BE2C (cell line): ENCODE measurements around the gene NIPAL3.

ENCODE experiments used
- DNase-seq: peaks from one replicate; pipeline ENCODE4 v3.0.0-alpha.2; 2020
- H3K27me3 ChIP-seq: fragments of 250-450 bp; sonication (Bioruptor Pico); 2 replicates; pipeline ENCODE4 v1.5.1; 2020; ENCODE audit warnings: mild to moderate bottlenecking
- H3K36me3 ChIP-seq: fragments of 250-450 bp; sonication (Bioruptor Pico); 2 replicates; pipeline ENCODE4 v1.5.1; 2020; ENCODE audit warnings: mild to moderate bottlenecking
- H3K4me1 ChIP-seq: fragments of 250-450 bp; sonication (Bioruptor Pico); 2 replicates; pipeline ENCODE4 v1.5.1; 2020
- H3K4me3 ChIP-seq: 2 replicates; pipeline ENCODE4 v1.5.1; 2011; ENCODE audit warnings: low read depth, low read length
- H3K9me3 ChIP-seq: fragments of 250-450 bp; sonication (Bioruptor Pico); 2 replicates; pipeline ENCODE4 v1.5.1; 2020
- TF ChIP-seq, protein P1 (sequence below): IDR thresholded peaks from 2 replicates; pipeline ENCODE4 v1.5.1; 2012; ENCODE audit warnings: mild to moderate bottlenecking, low read depth, low read length

Gene NIPAL3

DNA sequence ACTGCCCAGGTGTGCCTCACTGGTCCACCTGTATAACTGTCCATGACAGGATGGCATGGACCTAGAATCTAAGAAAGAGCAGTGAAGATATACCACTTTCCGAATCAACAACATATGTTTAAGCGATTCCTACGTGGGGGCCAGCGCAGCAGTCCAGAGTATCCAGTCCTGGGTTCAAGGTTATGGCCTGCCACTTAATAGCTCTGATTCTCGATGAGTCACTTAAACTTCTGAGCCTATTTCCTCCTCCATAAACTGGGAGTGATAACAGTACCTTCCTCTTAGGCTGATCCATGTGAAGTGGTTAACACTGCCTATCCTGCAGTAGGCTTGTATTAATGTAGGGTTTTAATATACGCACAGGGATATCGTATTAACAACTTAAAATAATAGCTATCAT is 4.9 kb upstream of the NIPAL3 start:
- H3K4me1 ChIP-seq, result no peaks in the 10 kb centered on the region

GRCh38 chr1:24411963-24412362 is 3.6 kb upstream of the NIPAL3 start:
- no peak for DNase-seq

More for the DNA sequence above, 4.9 kb upstream of the NIPAL3 start:
- no peak for DNase-seq
- H3K4me3 ChIP-seq, result no peak overlapping the region
- no peaks in the 10 kb centered on the region for H3K27me3 ChIP-seq
- H3K9me3 ChIP-seq, result no peaks in the 10 kb centered on the region
- no peaks in the 10 kb centered on the region for H3K36me3 ChIP-seq
- TF ChIP-seq, protein P1, sequence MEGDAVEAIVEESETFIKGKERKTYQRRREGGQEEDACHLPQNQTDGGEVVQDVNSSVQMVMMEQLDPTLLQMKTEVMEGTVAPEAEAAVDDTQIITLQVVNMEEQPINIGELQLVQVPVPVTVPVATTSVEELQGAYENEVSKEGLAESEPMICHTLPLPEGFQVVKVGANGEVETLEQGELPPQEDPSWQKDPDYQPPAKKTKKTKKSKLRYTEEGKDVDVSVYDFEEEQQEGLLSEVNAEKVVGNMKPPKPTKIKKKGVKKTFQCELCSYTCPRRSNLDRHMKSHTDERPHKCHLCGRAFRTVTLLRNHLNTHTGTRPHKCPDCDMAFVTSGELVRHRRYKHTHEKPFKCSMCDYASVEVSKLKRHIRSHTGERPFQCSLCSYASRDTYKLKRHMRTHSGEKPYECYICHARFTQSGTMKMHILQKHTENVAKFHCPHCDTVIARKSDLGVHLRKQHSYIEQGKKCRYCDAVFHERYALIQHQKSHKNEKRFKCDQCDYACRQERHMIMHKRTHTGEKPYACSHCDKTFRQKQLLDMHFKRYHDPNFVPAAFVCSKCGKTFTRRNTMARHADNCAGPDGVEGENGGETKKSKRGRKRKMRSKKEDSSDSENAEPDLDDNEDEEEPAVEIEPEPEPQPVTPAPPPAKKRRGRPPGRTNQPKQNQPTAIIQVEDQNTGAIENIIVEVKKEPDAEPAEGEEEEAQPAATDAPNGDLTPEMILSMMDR, result no peak

DNA sequence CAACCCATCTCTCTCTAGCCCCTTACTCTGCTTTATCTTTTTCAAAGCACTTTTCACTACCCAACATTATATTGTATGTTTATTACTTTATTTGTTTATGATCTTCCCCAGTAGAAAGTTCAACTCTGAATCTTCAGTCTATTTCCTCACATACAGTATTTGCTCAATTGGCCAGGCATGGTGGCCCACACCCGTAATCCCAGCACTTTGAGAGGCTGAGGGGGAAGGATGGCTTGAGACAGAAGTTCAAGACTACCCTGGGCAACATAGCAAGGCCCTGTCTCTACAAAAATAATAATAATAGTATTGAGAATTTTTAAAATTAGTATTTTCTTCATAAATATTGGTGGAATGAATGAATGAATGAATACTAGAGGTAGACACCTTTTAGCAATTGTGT is 3.2 kb upstream of the NIPAL3 start:
- H3K9me3 ChIP-seq, result no peaks in the 10 kb centered on the region
- no peaks in the 10 kb centered on the region for H3K27me3 ChIP-seq
- DNase-seq, result no peak
- H3K4me3 ChIP-seq, result no peak overlapping the region
- TF ChIP-seq, protein P1, result no peak
- H3K4me1 ChIP-seq, result no peaks in the 10 kb centered on the region
- H3K36me3 ChIP-seq, result no peaks in the 10 kb centered on the region

More at GRCh38 chr1:24411963-24412362, 3.6 kb upstream of the NIPAL3 start:
- TF ChIP-seq, protein P1, result no peak
- no peaks in the 10 kb centered on the region for H3K36me3 ChIP-seq
- no peaks in the 10 kb centered on the region for H3K9me3 ChIP-seq
- no peaks in the 10 kb centered on the region for H3K27me3 ChIP-seq
- no peaks in the 10 kb centered on the region for H3K4me1 ChIP-seq
- no peak overlapping the region for H3K4me3 ChIP-seq

GRCh38 chr1:24413350-24414163 is 2.0 kb upstream of the NIPAL3 start, which contains the start of gene STPG1:
Gene STPG1 (minus strand): TSS chr1:24413782. CDS start chr1:24401388, 12,394 bp downstream.
- DNase-seq, result peak; percentile 49
- Histone ChIP-seq H3K9me3 (no peaks in the 10 kb centered on the region), H3K4me1 (no peaks in the 10 kb centered on the region), H3K36me3 (no peaks in the 10 kb centered on the region), H3K27me3 (no peaks in the 10 kb centered on the region), H3K4me3 (peak within 1 kb of the TSS; percentile 68)
- TF ChIP-seq, protein P1, result no peak

- no peaks in the 10 kb centered on the region for H3K9me3 ChIP-seq
- no peaks in the 10 kb centered on the region for H3K36me3 ChIP-seq
- H3K4me1 ChIP-seq, result no peaks in the 10 kb centered on the region
- TF ChIP-seq, protein P1, result no peak
- H3K4me3 ChIP-seq, result peak overlapping the region; percentile 84
- no peak for DNase-seq
- H3K27me3 ChIP-seq, result no peaks in the 10 kb centered on the region
These were observed 748 bp upstream of the NIPAL3 start for GRCh38 chr1:24414775-24415333.
